Gastrocnemius medialis (tissue), 4 donors: Measurements from ENCODE around the gene BCL11A. TPM values are rescaled to one million over a fixed set of nuclear protein-coding genes. Genes with fewer than 3 reads are reported as not detected.

Experiments
- ATAC-seq, 2 donors: fragments of 150-250 bp; one replicate each; pipeline ENCODE4 v1.9.1; 2016
- DNase-seq, 2 donors: peaks; one replicate each; pipeline ENCODE4 v3.0.0-alpha.2; 2019
- H3K27ac ChIP-seq, 4 donors: fragments of 200-600 bp; sonication (generic); 1 replicate in 1 of 4; 2 replicates in 3 of 4; pipeline ENCODE4 v1.5.1; 2016 to 2018; ENCODE audit warnings: mild to moderate bottlenecking in 2 of 4, moderate library complexity in 1 of 4
- H3K27me3 ChIP-seq, 3 donors: fragments of 200-600 bp; sonication (generic) in 2 of 3; 1 replicate in 1 of 3; 2 replicates in 2 of 3; pipeline versions ENCODE4 v1.5.1 to v1.6.0; 2016 to 2019; ENCODE audit warnings: mild to moderate bottlenecking in 1 of 3, moderate library complexity in 1 of 3
- H3K36me3 ChIP-seq, 2 donors: fragments of 200-600 bp; sonication (generic) in 1 of 2; one replicate each; pipeline ENCODE4 v1.5.1; 2017 to 2018
- H3K4me1 ChIP-seq, 2 donors: fragments of 200-600 bp; sonication (generic) in 1 of 2; one replicate each; pipeline ENCODE4 v1.5.1; 2016 to 2017; ENCODE audit warnings: mild to moderate bottlenecking in 2 of 2
- H3K4me3 ChIP-seq, 4 donors: fragments of 200-600 bp; sonication (generic) in 3 of 4; 1 replicate in 1 of 4; 2 replicates in 3 of 4; pipeline ENCODE4 v1.5.1; 2016 to 2019; ENCODE audit warnings: mild to moderate bottlenecking in 2 of 4
- H3K9me3 ChIP-seq, 3 donors: fragments of 200-600 bp; sonication (generic) in 2 of 3; 1 replicate in 1 of 3; 2 replicates in 2 of 3; pipeline ENCODE4 v1.5.1; 2016 to 2019
- POLR2A ChIP-seq, 2 donors: fragments of 450-650 bp; IDR thresholded peaks; one replicate each; pipeline ENCODE4 v1.6.1; 2017; ENCODE audit warnings: antibody characterized with exemption in 2 of 2, mild to moderate bottlenecking in 2 of 2, moderate library complexity in 2 of 2
- in situ Hi-C, 4 donors: fragments of 200-750 bp; cut with MboI; loops; one replicate each; pipeline versions ENCODE4 v1.15.0 to v1.8.0; 2017; ENCODE audit warnings: low sequenced_read_pairs in 4 of 4
- intact Hi-C: fragments of 100-400 bp; cut with DNase I; formaldehyde crosslinking; loops from one replicate; pipeline ENCODE4 v1.15.1; 2023; ENCODE audit warnings: low total_unique reads
- total RNA-seq, 4 donors: library from RNA; depleted of rRNA; stranded (reverse); fragments of >200 nt; gene quantifications; one replicate each; pipeline versions ENCODE4 v1.1.0 to v1.2.3, GENCODE V29; 2016
- TF ChIP-seq, protein P1 (sequence below), 5 experiments: fragments of 450-650 bp in 3 of 5; fragments of 200-600 bp in 2 of 5; sonication (generic) in 2 of 5; IDR thresholded peaks in 4 of 5; conservative IDR thresholded peaks in 1 of 5; 1 replicate in 4 of 5; 2 replicates in 1 of 5; pipeline ENCODE4 v1.5.1; 2016 to 2019; ENCODE audit warnings: antibody characterized with exemption in 5 of 5, mild to moderate bottlenecking in 3 of 5, moderate library complexity in 3 of 5

The BCL11A gene
- total RNA-seq, 4 donors from 2014 or later: 0.04 to 1.0 (median 0.07) TPM; not detected in 1

DNA sequence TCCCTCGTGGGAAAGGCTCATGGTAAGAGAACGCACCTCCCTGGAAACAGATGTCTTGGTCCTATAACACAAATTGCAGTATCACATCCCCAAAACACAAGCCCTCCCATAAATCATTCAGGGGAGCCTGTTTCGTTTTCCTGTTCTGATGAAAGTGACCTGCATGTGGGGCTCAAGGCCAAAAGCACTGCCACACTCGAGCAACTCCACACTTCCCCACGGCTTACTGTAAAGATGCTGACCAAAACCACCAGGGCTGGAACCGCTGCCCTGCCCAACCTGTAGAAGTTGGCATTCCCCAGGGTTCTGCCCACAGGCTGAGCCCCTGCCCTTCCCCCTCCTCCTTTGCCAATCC lies 139.7 kb downstream of the BCL11A start:
- H3K27me3 ChIP-seq: no peaks in the 10 kb centered on the region
- in situ Hi-C loops: no loop called here
- no peak overlapping the region for H3K4me3 ChIP-seq
- no peak for TF ChIP-seq POLR2A (IDR thresholded peaks at IDR 0.05)
- TF ChIP-seq, protein P1, sequence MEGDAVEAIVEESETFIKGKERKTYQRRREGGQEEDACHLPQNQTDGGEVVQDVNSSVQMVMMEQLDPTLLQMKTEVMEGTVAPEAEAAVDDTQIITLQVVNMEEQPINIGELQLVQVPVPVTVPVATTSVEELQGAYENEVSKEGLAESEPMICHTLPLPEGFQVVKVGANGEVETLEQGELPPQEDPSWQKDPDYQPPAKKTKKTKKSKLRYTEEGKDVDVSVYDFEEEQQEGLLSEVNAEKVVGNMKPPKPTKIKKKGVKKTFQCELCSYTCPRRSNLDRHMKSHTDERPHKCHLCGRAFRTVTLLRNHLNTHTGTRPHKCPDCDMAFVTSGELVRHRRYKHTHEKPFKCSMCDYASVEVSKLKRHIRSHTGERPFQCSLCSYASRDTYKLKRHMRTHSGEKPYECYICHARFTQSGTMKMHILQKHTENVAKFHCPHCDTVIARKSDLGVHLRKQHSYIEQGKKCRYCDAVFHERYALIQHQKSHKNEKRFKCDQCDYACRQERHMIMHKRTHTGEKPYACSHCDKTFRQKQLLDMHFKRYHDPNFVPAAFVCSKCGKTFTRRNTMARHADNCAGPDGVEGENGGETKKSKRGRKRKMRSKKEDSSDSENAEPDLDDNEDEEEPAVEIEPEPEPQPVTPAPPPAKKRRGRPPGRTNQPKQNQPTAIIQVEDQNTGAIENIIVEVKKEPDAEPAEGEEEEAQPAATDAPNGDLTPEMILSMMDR (IDR thresholded peaks at IDR 0.05 in 4 of 5, conservative IDR thresholded peaks at IDR 0.05 in 1 of 5): no peak
- no peaks in the 10 kb centered on the region for H3K9me3 ChIP-seq
- ATAC-seq (no peak), DNase-seq (no peak)
- no peaks in the 10 kb centered on the region for H3K4me1 ChIP-seq
- H3K36me3 ChIP-seq: no peaks in the 10 kb centered on the region
- intact Hi-C loops: no loop called here
- no peak overlapping the region for H3K27ac ChIP-seq

DNA sequence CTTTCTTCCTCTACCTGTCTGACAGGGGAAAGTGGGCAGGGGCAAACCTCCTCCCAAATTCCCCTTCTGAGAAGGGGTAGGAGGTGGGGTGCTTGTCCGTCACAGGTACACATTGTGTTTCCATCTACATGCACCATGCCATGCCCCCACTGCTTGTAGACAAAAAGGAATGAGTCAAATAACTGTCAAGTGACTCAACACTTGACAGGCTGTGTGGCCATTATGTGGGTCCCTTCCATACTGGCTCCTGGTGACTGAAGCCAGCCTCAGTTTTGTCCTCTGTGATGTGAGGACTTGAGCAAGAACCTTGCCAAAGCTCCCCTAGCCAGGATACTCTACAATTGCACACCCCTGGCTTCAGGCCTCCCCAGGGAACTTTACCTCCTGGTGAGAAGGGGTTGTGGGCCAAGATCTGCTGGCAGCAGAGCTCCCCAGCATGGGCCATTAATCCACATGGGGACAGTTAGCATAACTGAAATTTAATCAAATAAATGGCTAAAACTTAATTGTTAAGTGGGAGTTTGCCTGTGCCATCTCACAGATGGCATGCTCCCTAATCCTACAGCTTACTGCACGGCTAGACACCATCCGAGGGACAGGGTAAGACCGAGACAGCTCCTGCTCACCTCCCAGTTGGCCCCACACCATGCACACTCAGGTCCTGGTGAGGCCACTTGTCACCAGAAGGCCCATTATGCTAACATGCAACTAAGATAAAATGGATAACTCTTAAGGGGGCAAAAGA lies 140.2 kb downstream of the BCL11A start:
- intact Hi-C loops: no loop called here
- no peak overlapping the region for H3K4me3 ChIP-seq
- no peak overlapping the region for H3K27ac ChIP-seq
- in situ Hi-C loops: no loop called here
- no peak for DNase-seq
- no peaks in the 10 kb centered on the region for H3K9me3 ChIP-seq
- TF ChIP-seq, protein P1 (IDR thresholded peaks at IDR 0.05 in 4 of 5, conservative IDR thresholded peaks at IDR 0.05 in 1 of 5): no peak
- TF ChIP-seq POLR2A (IDR thresholded peaks at IDR 0.05): no peak
- no peaks in the 10 kb centered on the region for H3K27me3 ChIP-seq
- no peaks in the 10 kb centered on the region for H3K4me1 ChIP-seq
- H3K36me3 ChIP-seq: no peaks in the 10 kb centered on the region
- no peak for ATAC-seq

GRCh38 chr2:60412620-60413019 lies 140.8 kb downstream of the BCL11A start:
- in situ Hi-C loops (no loop called here), intact Hi-C loops (no loop called here)
- Histone ChIP-seq H3K36me3 (no peaks in the 10 kb centered on the region), H3K9me3 (no peaks in the 10 kb centered on the region), H3K4me3 (no peak overlapping the region), H3K27me3 (no peaks in the 10 kb centered on the region), H3K27ac (no peak overlapping the region), H3K4me1 (no peaks in the 10 kb centered on the region)
- TF ChIP-seq, protein P1 (IDR thresholded peaks at IDR 0.05 in 4 of 5, conservative IDR thresholded peaks at IDR 0.05 in 1 of 5): no peak
- TF ChIP-seq POLR2A (IDR thresholded peaks at IDR 0.05): no peak
- DNase-seq: no peak
- ATAC-seq: no peak

- DNase-seq: no peak
- Histone ChIP-seq H3K27ac (no peak overlapping the region), H3K27me3 (no peaks in the 10 kb centered on the region), H3K36me3 (no peaks in the 10 kb centered on the region), H3K4me3 (no peak overlapping the region), H3K9me3 (no peaks in the 10 kb centered on the region), H3K4me1 (peaks cover 0 to 4% of the 10 kb centered on the region in 2 donors)
- intact Hi-C loops (no loop called here), in situ Hi-C loops (no loop called here)
- no peak for TF ChIP-seq POLR2A (IDR thresholded peaks at IDR 0.05)
- TF ChIP-seq, protein P1 (IDR thresholded peaks at IDR 0.05 in 4 of 5, conservative IDR thresholded peaks at IDR 0.05 in 1 of 5): no peak
- no peak for ATAC-seq
These were observed 141.4 kb downstream of the BCL11A start for GRCh38 chr2:60412027-60412426.

DNA sequence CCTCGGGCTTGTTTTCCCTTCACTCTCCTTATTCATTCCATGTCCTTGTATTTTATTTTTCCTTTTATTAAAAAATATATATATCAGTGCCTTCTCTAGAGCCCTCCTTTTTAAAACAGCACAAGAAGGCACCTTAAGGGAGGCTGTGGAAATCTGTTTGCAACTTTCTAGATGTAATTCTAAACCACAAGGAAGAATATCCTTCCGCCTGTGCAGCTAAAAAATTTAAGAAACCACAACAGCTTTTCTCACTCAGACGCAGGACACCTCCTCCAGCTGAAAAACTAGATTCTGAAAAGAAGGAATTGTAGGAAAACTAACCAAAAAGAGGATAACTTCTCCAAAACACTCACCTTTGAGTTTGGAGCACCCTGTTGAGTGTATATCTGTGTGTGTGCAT lies 142.2 kb downstream of the BCL11A start:
- Histone ChIP-seq H3K4me1 (peaks cover 0 to 5% of the 10 kb centered on the region in 2 donors), H3K36me3 (no peaks in the 10 kb centered on the region), H3K27me3 (no peaks in the 10 kb centered on the region), H3K9me3 (no peaks in the 10 kb centered on the region), H3K27ac (no peak overlapping the region), H3K4me3 (no peak overlapping the region)
- intact Hi-C loops: no loop called here
- in situ Hi-C loops: no loop called here
- ATAC-seq (no peak), DNase-seq (no peak)
- no peak for TF ChIP-seq POLR2A (IDR thresholded peaks at IDR 0.05)
